ENCODE results near the gene TYW3. TPM values are rescaled to one million over a fixed set of nuclear protein-coding genes. Genes with fewer than 3 reads are reported as not detected.

Gene TYW3, protein sequence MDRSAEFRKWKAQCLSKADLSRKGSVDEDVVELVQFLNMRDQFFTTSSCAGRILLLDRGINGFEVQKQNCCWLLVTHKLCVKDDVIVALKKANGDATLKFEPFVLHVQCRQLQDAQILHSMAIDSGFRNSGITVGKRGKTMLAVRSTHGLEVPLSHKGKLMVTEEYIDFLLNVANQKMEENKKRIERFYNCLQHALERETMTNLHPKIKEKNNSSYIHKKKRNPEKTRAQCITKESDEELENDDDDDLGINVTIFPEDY
- polyA plus RNA-seq (ENCODE audit: insufficient read length in 3 of 3), result 10 to 100 TPM; 30.7 to 34.9 (median 33.6) TPM
- long read RNA-seq, donor 1, transcript TYW3-201 (6 exons, 3,430 nt), result major isoform, 7 of 7 reads
- long read RNA-seq, donor 1, partial matches to known transcripts, result 0 of 7 reads
- long read RNA-seq, donor 1, other reads (novel, unspliced or antisense), result 0 of 7 reads
- long read RNA-seq, donor 2, transcript TYW3-201 (6 exons, 3,430 nt), result major isoform, 18 of 19 reads
- long read RNA-seq, donor 2, partial matches to known transcripts, result 0 of 19 reads
- long read RNA-seq, donor 2, other reads (novel, unspliced or antisense), result 0 of 19 reads
- long read RNA-seq, donor 3, transcript TYW3-201 (6 exons, 3,430 nt), result major isoform, 7 of 8 reads
- long read RNA-seq, donor 3, partial matches to known transcripts, result 0 of 8 reads
- long read RNA-seq, donor 3, other reads (novel, unspliced or antisense), result 0 of 8 reads
- long read RNA-seq, donor 4, transcript TYW3-201 (6 exons, 3,430 nt), result major isoform, 6 of 6 reads
- long read RNA-seq, donor 4, partial matches to known transcripts, result 0 of 6 reads
- long read RNA-seq, donor 4, other reads (novel, unspliced or antisense), result 0 of 6 reads
- long read RNA-seq, donor 5, transcript TYW3-201 (6 exons, 3,430 nt), result major isoform, 9 of 9 reads
- long read RNA-seq, donor 5, partial matches to known transcripts, result 0 of 9 reads
- long read RNA-seq, donor 5, other reads (novel, unspliced or antisense), result 0 of 9 reads
- long read RNA-seq, donor 6, transcript TYW3-201 (6 exons, 3,430 nt), result major isoform, 6 of 6 reads
- long read RNA-seq, donor 6, partial matches to known transcripts, result 0 of 6 reads
- long read RNA-seq, donor 6, other reads (novel, unspliced or antisense), result 0 of 6 reads
- long read RNA-seq, donor 7, transcript TYW3-201 (6 exons, 3,430 nt), result major isoform, 13 of 13 reads
- long read RNA-seq, donor 7, partial matches to known transcripts, result 0 of 13 reads
- long read RNA-seq, donor 7, other reads (novel, unspliced or antisense), result 0 of 13 reads
- long read RNA-seq, donor 8, partial matches to known transcripts, result 0 of 4 reads
- long read RNA-seq, donor 8, other reads (novel, unspliced or antisense), result 0 of 4 reads
- long read RNA-seq, donor 9, transcript TYW3-201 (6 exons, 3,430 nt), result major isoform, 12 of 13 reads
- long read RNA-seq, donor 9, partial matches to known transcripts, result 0 of 13 reads
- long read RNA-seq, donor 9, other reads (novel, unspliced or antisense), result 0 of 13 reads
- long read RNA-seq, donor 10, transcript TYW3-201 (6 exons, 3,430 nt), result major isoform, 11 of 11 reads
- long read RNA-seq, donor 10, partial matches to known transcripts, result 0 of 11 reads
- long read RNA-seq, donor 10, other reads (novel, unspliced or antisense), result 0 of 11 reads
- long read RNA-seq, donor 11, transcript TYW3-201 (6 exons, 3,430 nt), result major isoform, 5 of 5 reads
- long read RNA-seq, donor 11, partial matches to known transcripts, result 0 of 5 reads
- long read RNA-seq, donor 11, other reads (novel, unspliced or antisense), result 0 of 5 reads
- long read RNA-seq, donor 12, transcript TYW3-201 (6 exons, 3,430 nt), result major isoform, 8 of 8 reads
- long read RNA-seq, donor 12, partial matches to known transcripts, result 0 of 8 reads
- long read RNA-seq, donor 12, other reads (novel, unspliced or antisense), result 0 of 8 reads
- long read RNA-seq, donor 13, partial matches to known transcripts, result 0 of 3 reads
- long read RNA-seq, donor 13, other reads (novel, unspliced or antisense), result 0 of 3 reads
- long read RNA-seq, donor 14, result 0 reads
- long read RNA-seq, donor 15, transcript TYW3-201 (6 exons, 3,430 nt), result major isoform, 6 of 6 reads
- long read RNA-seq, donor 15, partial matches to known transcripts, result 0 of 6 reads
- long read RNA-seq, donor 15, other reads (novel, unspliced or antisense), result 0 of 6 reads
- long read RNA-seq, donor 16, transcript TYW3-201 (6 exons, 3,430 nt), result major isoform, 13 of 13 reads
- long read RNA-seq, donor 16, partial matches to known transcripts, result 0 of 13 reads
- long read RNA-seq, donor 16, other reads (novel, unspliced or antisense), result 0 of 13 reads

DNA sequence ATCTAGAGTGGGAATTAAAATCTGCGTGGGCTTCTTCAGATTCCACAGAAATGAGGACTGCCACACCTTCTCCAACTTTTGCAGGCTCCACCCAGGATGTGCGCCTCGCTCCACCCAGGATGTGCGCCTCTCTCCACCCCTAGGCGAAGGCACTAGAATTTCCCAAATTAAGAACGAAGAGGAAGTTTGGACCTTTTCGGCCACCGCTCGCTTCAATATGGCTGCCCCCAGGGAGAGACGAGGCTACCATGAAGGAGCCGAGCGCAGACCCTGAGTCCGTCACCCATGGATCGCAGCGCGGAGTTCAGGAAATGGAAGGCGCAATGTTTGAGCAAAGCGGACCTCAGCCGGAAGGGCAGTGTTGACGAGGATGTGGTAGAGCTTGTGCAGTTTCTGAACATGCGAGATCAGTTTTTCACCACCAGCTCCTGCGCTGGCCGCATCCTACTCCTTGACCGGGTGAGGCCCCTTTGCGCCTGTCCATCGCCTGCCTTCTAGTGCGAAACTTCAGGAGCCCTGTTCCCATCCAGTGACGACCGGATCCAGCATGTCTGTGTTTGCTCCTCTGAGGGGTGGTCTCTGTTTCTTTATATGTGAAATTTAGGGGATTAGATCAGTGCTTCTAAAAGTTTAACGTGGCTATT lies at the start of gene TYW3, which contains the start of gene CRYZ:
TSS of gene TYW3 (plus strand) at position 193 of the 644 bp plus-strand sequence. CDS start at position 286, 93 bp downstream.
TSS of gene CRYZ (minus strand) at position 91 of the 644 bp plus-strand sequence. CDS start 8,229 bp downstream, outside the sequence.
- DNase-seq, result peak; percentile 95

DNA sequence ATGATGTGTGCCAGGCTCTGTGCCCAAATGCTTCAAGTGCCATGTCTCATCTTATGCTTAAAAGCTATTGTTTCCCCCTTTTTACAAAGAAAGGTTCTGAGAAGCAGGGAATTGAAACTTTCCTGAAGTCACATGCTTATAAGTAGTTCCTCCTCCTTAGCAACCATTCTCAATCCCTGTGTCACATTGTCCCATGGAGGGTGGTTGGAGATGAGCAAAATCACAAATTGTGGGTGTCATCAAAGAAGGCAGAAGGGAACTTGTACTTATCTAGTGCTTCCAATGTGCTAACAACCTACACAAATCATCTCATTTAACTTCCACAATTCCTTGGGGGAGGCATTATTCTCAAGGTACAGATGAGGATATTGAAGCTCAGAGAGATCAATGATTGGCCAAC lies 49.3 kb upstream of the TYW3 start:
- DNase-seq, result no peak

DNA sequence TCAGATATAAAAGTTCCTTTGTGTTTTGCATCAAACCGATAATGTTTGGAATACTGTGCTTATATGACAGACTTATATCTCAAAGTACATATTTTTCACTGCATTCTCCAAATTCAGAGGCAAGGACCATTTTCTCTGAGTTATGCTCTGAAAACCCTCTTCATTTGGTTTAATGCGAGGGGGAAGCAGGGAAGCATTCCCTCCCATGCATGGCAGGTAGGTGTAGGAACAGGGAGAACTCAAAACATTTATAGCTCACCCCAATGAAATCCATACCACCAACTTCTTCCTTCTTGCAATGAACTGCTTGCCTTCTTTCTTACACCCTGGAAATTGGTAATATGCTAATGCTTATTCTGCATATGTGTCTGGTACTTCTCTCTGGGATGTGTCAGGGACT lies 48.7 kb upstream of the TYW3 start:
- DNase-seq, result no peak

DNA sequence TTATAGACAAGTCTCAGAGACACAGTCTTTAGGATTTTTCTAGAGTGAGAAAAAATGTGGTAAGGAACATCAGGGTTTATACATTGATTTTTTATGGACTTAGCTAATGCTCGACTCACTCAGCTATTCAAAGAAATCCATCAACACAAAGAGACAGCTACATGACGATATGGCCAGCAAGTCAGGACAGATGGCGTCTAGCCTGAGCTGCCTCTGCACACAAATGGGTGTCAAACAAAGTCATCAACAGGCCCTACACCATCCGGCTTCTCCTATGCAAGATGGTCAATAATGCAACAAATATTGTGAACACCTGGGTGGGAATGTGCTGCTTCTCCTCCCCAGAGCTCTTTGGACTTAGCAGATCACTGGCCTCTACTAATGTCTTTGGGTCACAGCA lies 46.0 kb upstream of the TYW3 start:
- DNase-seq, result no peak

DNA sequence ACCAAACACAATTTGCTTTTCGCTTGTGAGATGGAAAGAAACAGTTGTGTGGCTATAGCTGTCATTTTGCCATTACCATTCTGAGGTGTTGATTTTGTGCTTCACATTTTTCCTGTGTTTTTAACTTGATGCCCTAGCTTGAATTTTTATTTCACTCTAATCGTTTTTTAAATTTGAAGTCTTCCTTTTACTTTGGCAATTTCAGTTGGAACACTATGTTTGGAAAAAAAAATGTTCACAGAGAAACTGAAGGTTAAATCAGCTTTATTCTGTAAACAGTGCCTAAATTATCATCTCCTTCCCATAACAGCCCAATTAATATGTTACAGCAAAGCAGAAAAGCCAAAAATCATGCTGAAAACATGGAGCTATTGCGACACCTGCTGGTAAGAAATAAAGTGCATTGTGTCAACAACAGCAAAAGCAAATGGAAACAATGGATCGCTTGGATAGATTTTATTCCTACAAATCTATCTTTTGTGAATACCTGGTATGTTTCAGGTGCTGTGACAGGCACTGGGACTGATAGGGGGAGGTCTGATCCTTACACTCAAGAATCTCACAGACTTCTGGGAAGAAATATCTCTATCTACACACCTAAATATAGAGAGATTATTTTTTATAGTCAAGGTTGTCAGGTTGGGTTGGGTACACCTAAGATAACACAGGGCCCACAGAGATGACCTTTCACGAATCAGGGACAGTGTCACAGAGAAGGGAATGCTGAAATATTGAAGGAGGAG lies 43.2 kb upstream of the TYW3 start:
- peak; percentile 68 for DNase-seq

DNA sequence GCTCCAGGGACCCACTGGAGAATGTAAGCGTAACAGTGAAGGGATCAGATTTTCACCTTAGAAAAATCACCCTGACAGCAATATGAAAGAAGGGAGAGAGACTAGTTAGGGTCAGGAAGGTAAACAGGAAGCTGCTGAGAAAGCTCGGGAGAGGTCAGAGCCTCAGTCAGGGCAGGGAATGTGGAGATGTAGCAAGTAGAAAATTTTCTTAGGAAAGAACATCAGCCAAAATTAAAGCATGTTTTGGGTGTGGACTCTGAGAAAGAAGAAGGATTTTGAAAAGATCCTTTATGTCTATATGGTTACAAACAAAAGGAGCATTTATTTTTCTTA lies 42.6 kb upstream of the TYW3 start:
- no peak for DNase-seq

DNA sequence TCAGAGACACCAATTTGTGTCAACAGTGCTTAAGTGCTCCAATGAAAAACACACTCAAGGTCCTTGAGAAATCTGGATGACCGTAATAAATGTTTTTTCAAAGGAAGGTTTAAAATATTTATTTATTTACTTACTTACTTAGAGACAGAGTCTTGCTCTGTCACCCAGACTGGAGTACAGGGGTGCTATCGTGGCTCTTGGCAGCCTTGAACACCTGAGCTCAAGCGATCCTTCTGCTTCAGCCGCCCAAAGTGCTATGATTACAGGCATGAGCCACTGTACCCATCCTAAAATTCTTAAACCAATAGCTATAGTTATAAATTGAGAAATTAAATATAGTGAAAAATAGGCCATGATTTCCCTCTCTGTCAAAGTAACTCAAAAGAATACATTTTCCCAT lies 42.0 kb upstream of the TYW3 start:
- no peak for DNase-seq

DNA sequence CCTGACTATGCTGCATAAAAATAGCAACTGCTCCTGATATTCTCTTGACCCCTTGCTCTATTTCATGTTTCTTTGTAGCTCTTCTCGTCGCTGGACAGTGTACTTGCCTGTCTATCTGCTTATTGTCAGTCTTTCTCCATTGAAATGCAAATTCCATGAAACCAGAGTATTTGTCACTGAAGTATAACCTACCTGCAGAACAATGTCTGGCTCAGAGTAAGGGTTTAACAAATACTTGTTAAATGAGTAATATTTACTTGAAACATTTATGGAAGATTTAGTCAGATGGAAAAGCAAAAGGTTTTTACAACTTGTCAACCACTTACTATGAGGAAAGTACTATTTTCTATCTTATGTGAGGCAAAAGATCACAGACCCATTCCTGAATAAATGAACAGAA lies 39.5 kb upstream of the TYW3 start:
- DNase-seq, result no peak

DNA sequence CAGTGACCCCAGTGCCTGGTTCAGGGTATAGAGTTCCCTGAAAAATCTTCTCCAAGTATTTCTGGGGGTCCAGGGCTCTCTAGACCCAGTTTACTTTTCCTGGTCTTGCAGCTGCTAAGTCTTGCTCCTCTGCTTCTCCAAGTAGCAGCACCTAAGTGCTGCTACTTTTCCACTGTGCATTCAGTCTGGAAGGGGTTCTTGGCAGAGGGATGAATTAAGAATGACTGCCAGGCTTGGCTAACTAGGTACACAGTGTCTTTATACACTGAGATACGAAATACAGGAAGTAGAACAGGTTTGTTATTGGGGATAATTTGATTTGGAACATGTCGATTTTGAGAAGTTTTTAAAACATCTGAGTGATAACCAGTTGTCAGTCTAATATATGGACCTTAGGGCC lies 35.1 kb upstream of the TYW3 start:
- DNase-seq, result no peak

DNA sequence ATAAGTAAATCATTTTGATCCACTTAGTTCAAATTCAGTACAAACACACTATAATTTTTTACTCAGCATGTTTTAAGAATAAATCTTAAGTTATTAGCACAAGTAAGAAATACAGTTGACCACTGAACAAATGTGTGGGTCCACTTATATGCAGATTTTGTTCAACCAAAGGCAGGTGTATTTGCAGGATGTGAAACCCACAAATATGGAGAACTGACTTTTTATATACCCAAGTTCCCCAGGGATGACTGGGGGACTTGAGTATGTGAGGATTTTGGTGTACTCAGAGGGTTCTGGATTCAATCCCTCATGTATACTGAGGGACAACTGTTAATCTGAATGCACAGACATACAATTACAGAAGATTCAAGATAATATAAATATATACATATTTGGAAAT lies 33.6 kb upstream of the TYW3 start:
- DNase-seq, result no peak

DNA sequence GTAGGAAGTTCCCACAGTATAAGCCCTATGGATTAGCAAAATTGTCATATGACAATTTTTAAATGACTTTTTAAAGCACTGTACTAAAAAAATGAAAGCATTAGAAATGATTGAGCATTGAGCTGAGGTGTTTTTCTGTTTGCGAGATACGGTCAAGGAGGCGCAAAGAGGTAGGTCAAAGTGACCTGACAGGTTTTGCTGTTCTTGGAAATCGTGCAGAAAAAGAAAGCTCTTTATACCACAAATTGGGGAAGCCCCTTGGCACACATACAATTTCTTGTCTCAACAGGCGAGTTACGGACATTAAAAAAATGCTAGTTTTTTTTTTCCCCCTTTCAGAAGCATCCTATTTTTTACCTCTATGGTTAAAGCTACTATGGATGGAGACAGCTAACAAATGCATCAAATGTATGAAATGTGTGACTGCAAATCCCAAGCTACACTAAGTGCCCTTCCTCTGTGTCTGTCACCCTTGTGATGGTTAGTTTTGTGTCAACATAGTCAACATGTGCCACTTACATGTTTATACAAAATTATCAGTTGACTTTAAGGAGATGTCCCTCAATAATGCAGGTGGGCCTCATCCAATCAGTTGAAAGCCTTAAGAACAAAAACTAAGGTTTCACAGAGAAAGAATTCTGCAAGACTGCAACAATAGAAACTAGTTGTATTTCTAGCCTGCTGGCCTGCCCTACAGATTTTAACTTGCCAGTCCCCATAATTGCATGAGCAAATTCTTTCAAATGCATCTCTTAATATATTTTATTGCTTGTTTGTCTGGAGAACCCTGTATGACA lies 29.4 kb upstream of the TYW3 start:
- no peak for DNase-seq

DNA sequence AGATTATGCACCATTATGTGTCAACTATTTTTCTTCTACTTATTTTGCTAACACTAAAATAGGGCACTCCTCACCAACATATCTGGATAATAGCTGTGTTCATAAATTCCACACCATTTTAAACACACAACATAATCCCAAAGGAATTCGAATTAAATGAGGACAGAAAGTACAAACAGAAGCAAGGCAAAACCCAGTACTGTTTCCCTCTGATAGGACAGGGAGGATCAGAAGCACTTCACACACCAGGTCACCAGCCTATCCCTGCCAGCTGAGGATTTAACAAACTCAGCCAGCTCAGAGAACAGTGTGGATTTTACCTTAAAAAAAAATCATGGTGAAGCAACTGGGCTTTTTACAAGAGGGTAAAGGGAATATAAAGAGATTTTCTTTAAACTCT lies 20.1 kb upstream of the TYW3 start:
- no peak for DNase-seq

DNA sequence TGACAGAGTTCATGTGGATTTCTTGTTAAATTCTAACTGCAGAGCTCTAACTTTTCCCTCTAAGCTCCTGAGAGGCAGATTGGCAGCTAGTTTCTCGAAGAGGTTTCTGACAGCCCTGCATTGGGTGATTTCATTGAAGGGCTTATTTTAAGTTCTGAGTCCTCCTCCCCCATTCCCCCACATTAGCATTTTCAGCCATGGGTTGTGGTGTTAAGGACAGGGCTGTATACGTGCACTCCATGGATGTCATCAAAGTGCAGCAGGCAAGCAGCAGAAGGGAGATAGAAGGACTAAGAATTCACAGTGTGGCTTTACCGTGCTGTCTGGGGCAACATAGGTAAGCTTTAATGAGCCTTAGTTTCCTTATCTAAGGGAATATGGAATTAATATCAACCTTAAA lies 19.1 kb upstream of the TYW3 start:
- no peak for DNase-seq

DNA sequence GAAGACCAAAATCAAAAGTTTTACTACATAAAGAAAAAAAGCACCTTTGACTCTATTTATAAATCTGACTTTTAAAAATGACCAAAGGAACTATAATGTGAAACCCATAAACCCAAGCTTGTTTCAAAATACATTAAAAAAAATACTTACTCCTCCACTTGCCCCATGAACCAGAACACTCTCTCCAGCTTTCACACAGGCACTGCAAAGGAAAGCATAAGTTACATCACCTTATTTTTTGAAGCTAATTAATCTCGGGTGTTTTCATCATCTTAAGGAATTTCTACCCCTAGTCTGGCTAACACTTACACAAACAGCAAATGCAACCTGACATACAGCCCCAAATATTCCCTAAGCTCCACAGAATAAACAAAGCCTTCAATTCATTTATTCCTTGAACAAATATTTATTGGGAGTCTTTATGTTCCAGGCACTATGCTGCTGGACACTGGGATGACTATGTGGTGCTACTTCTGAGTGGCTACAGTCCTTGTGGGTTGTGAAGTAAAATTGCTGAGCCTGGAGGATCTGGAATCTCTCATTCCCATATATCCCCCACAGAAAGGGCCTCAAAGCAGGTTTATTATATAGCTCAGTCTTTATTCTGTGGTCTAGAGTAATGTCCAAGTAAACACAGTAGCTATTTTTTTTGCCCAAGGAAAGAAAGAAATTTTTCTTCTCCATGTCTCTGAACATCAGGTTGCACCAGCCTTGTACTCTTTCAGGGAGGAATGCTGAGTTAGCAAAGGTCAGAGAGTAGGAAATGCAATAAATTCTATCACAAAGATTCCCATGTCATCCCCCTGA lies 18.3 kb upstream of the TYW3 start:
- no peak for DNase-seq

DNA sequence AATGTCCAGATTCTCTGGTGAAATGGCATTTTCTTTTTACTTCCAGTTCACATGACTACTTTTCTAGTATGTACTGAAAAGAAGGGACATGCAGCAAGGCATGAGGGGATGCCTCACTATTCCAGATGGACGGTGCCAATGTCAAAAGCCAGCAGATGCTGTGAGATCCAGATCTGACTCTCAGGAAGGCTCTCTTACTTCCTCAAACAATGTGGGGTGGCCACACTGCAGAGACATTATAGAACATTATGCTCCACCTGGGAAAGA lies 17.8 kb upstream of the TYW3 start:
- DNase-seq, result no peak

DNA sequence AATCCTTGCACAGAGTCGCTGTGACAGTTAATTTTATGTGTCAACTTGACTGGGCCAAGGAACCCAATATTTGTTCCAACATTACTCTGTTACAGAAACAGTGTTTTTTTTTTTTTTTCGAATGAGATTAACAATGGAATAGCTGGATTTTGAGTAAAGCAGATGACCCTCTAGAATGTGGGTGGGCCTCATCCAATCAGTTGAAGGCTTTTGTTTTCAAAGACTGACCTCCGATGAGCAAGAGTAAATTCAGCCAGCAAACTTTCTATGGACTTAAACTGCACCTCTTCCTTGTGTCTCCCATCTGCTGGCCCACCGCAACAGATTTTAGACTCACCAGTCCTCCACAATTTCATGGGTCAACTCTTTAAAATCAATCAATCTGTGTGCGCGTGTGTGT lies 17.1 kb upstream of the TYW3 start:
- no peak for DNase-seq

DNA sequence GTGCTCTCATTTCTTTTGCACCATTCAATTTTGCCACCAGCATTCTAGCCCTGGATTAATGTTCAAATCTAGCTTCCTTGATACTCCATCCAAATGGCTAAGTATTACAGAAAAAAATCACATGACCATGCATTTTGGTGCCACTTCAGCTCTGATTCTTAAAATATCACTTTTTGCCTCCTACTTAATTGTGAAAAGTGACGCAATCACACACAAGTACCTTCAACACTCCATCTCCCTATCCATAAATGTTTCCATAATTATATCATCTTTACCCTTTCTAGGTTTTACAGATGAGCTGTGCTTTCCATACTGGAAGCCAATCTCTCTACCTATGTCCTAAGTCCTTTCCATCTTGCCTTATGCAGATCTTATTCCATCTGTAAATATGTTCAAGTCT lies 16.1 kb upstream of the TYW3 start:
- no peak for DNase-seq
